Thyroid gland (tissue), 4 donors: ENCODE measurements around the gene COG7. TPM values are rescaled to one million over a fixed set of nuclear protein-coding genes. Genes with fewer than 3 reads are reported as not detected.

Experiments used
- DNase-seq, 2 donors: peaks; one replicate each; pipeline ENCODE4 v3.0.0-alpha.2; 2019
- H3K27ac ChIP-seq, 3 donors: fragments of 200-600 bp; sonication (generic); 1 replicate in 2 of 3; 2 replicates in 1 of 3; pipeline ENCODE4 v1.5.1; 2016 to 2019; ENCODE audit warnings: mild to moderate bottlenecking in 1 of 3, moderate library complexity in 1 of 3
- H3K27me3 ChIP-seq: fragments of 200-600 bp; sonication (generic); one replicate; pipeline ENCODE4 v1.5.1; 2019
- H3K36me3 ChIP-seq, 2 donors: fragments of 200-600 bp; sonication (generic); one replicate each; pipeline ENCODE4 v1.5.1; 2016 to 2019
- H3K4me1 ChIP-seq, 2 donors: fragments of 200-600 bp; sonication (generic); one replicate each; pipeline ENCODE4 v1.5.1; 2017 to 2019
- H3K4me3 ChIP-seq, 3 donors: fragments of 200-600 bp; sonication (generic); replicated peaks in 1 of 3; 1 replicate in 2 of 3; 2 replicates in 1 of 3; pipeline ENCODE4 v1.5.1; 2016; ENCODE audit warnings: mild to moderate bottlenecking in 1 of 3
- H3K9me3 ChIP-seq: fragments of 200-600 bp; sonication (generic); one replicate; pipeline ENCODE4 v1.5.1; 2017
- CTCF ChIP-seq, 6 experiments: fragments of 200-600 bp in 3 of 6; fragments of 450-650 bp in 3 of 6; sonication (generic) in 3 of 6; IDR thresholded peaks; one replicate each; pipeline ENCODE4 v1.5.1; 2016 to 2019; ENCODE audit warnings: antibody characterized with exemption in 6 of 6, mild to moderate bottlenecking in 2 of 6, inconsistent platforms in 1 of 6, moderate library complexity in 1 of 6
- POLR2A ChIP-seq, 2 donors: fragments of 450-650 bp; IDR thresholded peaks; one replicate each; pipeline ENCODE4 v1.6.1; 2017; ENCODE audit warnings: antibody characterized with exemption in 2 of 2, mild to moderate bottlenecking in 2 of 2, moderate library complexity in 1 of 2
- WGBS, 2 donors: methylation state at CpG; one replicate each; pipeline ENCODE4 v1.1.5; 2017; 5-methylcytosine and 5-hydroxymethylcytosine counted together
- intact Hi-C: fragments of 100-400 bp; cut with DNase I; formaldehyde crosslinking; loops from one replicate; pipeline ENCODE4 v1.15.1; 2023
- total RNA-seq, 4 donors: library from RNA; depleted of rRNA; stranded (reverse); fragments of >200 nt; gene quantifications; one replicate each; pipeline ENCODE4 v1.2.3, GENCODE V29; 2016

The COG7 gene
- total RNA-seq, 4 donors from 2014 or later: 27.5 to 35.1 (median 30.8) TPM

DNA sequence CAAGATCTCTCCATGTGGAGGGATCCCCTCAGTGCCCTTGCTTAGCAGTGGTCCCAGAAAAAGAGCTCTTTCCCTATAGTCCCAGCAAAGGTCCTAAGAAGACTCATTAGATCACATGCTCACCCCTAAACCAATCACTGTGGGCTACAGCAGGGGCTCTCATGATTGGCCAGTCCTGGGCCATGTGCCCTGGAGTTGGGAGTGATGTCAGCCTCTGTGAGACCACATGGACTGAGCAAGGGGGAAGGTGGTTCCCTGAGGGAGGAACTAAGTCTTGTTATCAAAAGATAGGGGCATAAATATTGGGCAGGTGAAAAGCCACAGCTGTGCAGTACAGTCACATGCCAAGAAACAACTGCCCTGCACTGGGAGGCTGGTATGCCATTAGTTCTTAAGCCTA lies 99.5 kb downstream of the COG7 start:
- DNase-seq: no peak
- no peaks in the 10 kb centered on the region for H3K36me3 ChIP-seq
- TF ChIP-seq CTCF (IDR thresholded peaks at IDR 0.05) (no peak), POLR2A (IDR thresholded peaks at IDR 0.05) (no peak)

DNA sequence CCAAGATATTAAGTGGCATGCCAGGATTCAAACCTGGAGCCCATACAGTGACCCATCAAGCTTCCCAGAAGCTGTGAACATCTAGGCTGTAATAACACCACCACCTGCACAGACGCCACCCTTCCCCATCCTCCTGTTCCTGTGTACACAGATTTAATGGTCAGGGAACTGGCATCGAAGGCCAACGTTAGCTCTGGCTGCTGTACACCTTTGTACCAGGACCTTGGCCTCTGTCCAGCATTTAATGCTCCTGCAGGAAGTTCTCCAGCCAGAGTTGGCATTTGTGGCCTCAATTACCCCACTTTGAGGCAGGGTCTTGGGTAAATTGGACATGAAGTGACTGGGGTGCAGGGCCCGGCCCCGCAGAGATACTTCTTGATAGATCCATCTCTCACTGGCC lies 101.6 kb downstream of the COG7 start:
- no peak for DNase-seq
- WGBS, 2 donors: 84 to 85% methylated on average over 5 of the region's 5 CpGs

More for the DNA sequence above, 99.5 kb downstream of the COG7 start:
- Histone ChIP-seq H3K27me3 (no peaks in the 10 kb centered on the region), H3K9me3 (no peaks in the 10 kb centered on the region), H3K27ac (no peak overlapping the region), H3K4me1 (no peaks in the 10 kb centered on the region), H3K4me3 (no peak overlapping the region)
- intact Hi-C loops: no loop called here

DNA sequence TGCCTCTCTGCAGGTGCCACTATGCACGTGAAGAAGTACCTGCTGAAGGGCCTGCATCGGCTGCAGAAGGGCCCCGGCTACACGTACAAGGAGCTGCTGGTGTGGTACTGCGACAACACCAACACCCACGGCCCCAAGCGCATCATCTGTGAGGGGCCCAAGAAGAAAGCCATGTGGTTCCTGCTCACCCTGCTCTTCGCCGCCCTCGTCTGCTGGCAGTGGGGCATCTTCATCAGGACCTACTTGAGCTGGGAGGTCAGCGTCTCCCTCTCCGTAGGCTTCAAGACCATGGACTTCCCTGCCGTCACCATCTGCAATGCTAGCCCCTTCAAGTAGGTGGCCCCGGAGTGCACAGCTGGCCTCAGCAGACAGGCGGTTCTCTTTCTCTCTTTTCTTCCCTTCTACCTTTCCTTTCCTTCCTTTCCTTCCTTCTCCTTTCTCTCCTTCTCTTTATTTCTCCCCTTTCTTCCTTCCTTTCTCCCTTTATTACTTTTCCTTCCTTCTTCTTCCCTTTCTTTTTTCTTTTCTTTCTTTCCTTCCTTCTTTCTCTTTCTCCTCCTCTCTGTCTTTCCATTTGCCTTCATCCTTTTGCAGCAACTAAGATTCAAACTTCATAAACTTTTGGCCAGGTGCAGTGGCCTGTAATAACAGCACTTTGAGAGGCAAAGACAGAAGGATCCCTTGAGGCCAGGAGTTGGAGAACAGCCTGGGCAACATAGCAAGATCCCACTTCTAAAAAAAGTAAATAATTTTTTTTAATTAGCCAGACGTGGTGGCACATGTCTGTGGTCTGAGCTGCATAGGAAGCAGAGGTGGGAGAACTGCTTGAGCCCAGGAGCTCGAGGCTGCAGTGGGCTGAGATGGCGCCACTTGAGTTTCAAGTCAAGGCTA lies 104.2 kb downstream of the COG7 start:
- H3K9me3 ChIP-seq: no peaks in the 10 kb centered on the region
- H3K4me3 ChIP-seq: no peak overlapping the region
- no peak for DNase-seq
- intact Hi-C loops: no loop called here
- 75 to 77% methylated on average over 18 of the region's 18 CpGs for WGBS, 2 donors
- H3K27me3 ChIP-seq: no peaks in the 10 kb centered on the region
- no peaks in the 10 kb centered on the region for H3K36me3 ChIP-seq
- H3K27ac ChIP-seq: no peak overlapping the region
- TF ChIP-seq POLR2A (IDR thresholded peaks at IDR 0.05) (no peak), CTCF (IDR thresholded peaks at IDR 0.05) (no peak)
- no peaks in the 10 kb centered on the region for H3K4me1 ChIP-seq

More for the DNA sequence above, 101.6 kb downstream of the COG7 start:
- Histone ChIP-seq H3K27me3 (no peaks in the 10 kb centered on the region), H3K27ac (no peak overlapping the region), H3K4me1 (no peaks in the 10 kb centered on the region), H3K9me3 (no peaks in the 10 kb centered on the region), H3K4me3 (no peak overlapping the region), H3K36me3 (no peaks in the 10 kb centered on the region)
- TF ChIP-seq POLR2A (IDR thresholded peaks at IDR 0.05) (no peak), CTCF (IDR thresholded peaks at IDR 0.05) (no peak)
- intact Hi-C loops: no loop called here

- Histone ChIP-seq H3K36me3 (no peaks in the 10 kb centered on the region), H3K27ac (no peak overlapping the region), H3K27me3 (no peaks in the 10 kb centered on the region), H3K4me1 (no peaks in the 10 kb centered on the region), H3K9me3 (no peaks in the 10 kb centered on the region), H3K4me3 (no peak overlapping the region)
- TF ChIP-seq POLR2A (IDR thresholded peaks at IDR 0.05) (no peak), CTCF (IDR thresholded peaks at IDR 0.05) (no peak)
- WGBS, 2 donors: 89% methylated on average over 5 of the region's 5 CpGs
- DNase-seq: no peak
- intact Hi-C loops: no loop called here
Observed at GRCh38 chr16:23345237-23345636, 107.8 kb downstream of the COG7 start.
